ENCODE data around the gene KRT15. TPM values are rescaled to one million over a fixed set of nuclear protein-coding genes. Genes with fewer than 3 reads are reported as not detected.

The KRT15 gene
- total RNA-seq, 4 donors from 2014 or later, result 12.3 to 44.5 (median 28.8) TPM

GRCh38 chr17:41537990-41538389 lies 19.3 kb upstream of the KRT15 start:
- Histone ChIP-seq H3K9me3 (no peaks in the 10 kb centered on the region), H3K4me3 (no peak overlapping the region), H3K4me1 (peaks cover 0 to 6% (median 2%) of the 10 kb centered on the region in 4 donors), H3K36me3 (no peaks in the 10 kb centered on the region), H3K27me3 (no peaks in the 10 kb centered on the region), H3K27ac (no peak overlapping the region)
- DNase-seq, result no peak
- no peak for TF ChIP-seq CTCF (IDR thresholded peaks at IDR 0.05)
- TF ChIP-seq POLR2A (IDR thresholded peaks at IDR 0.05), result no peak

- Histone ChIP-seq H3K4me3 (no peak overlapping the region), H3K4me1 (peaks cover 0 to 6% (median under 1%) of the 10 kb centered on the region in 4 donors), H3K27ac (no peak overlapping the region), H3K36me3 (no peaks in the 10 kb centered on the region), H3K27me3 (no peaks in the 10 kb centered on the region), H3K9me3 (no peaks in the 10 kb centered on the region)
- no peak for DNase-seq
- TF ChIP-seq CTCF (IDR thresholded peaks at IDR 0.05) (no peak), POLR2A (IDR thresholded peaks at IDR 0.05) (no peak)
These were observed 18.9 kb upstream of the KRT15 start for GRCh38 chr17:41537614-41537954.

GRCh38 chr17:41536741-41537613 lies 18.3 kb upstream of the KRT15 start:
- Histone ChIP-seq H3K27me3 (no peaks in the 10 kb centered on the region), H3K36me3 (no peaks in the 10 kb centered on the region), H3K4me1 (peaks cover 0 to 6% (median 0%) of the 10 kb centered on the region in 4 donors), H3K9me3 (no peaks in the 10 kb centered on the region), H3K4me3 (no peak overlapping the region), H3K27ac (no peak overlapping the region)
- TF ChIP-seq POLR2A (IDR thresholded peaks at IDR 0.05), result no peak
- TF ChIP-seq CTCF (IDR thresholded peaks at IDR 0.05), result no peak
- DNase-seq, result no peak

GRCh38 chr17:41535764-41536481 lies 17.2 kb upstream of the KRT15 start:
- peaks cover 0 to 6% (median 2%) of the 10 kb centered on the region in 4 donors for H3K4me1 ChIP-seq
- no peak for TF ChIP-seq POLR2A (IDR thresholded peaks at IDR 0.05)
- no peak for TF ChIP-seq CTCF (IDR thresholded peaks at IDR 0.05)
- no peak overlapping the region for H3K4me3 ChIP-seq
- H3K27ac ChIP-seq, result no peak overlapping the region
- H3K36me3 ChIP-seq, result no peaks in the 10 kb centered on the region
- DNase-seq, result peak in 2 of 3 donors; percentile 65 to 69
- no peaks in the 10 kb centered on the region for H3K27me3 ChIP-seq
- no peaks in the 10 kb centered on the region for H3K9me3 ChIP-seq

- Histone ChIP-seq H3K36me3 (no peaks in the 10 kb centered on the region), H3K4me1 (peaks cover 0 to 9% (median 0%) of the 10 kb centered on the region in 4 donors), H3K4me3 (no peak overlapping the region), H3K27me3 (no peaks in the 10 kb centered on the region), H3K9me3 (no peaks in the 10 kb centered on the region), H3K27ac (no peak overlapping the region)
- peak in 1 of 3 donors; percentile 34 for DNase-seq
- no peak for TF ChIP-seq CTCF (IDR thresholded peaks at IDR 0.05)
- TF ChIP-seq POLR2A (IDR thresholded peaks at IDR 0.05), result no peak
These were observed 16.3 kb upstream of the KRT15 start for GRCh38 chr17:41534899-41535546.
